Fibroblast of skin of right biceps (primary cell): ENCODE data around the gene FTL.

Source experiments
- DNase-seq: peaks from one replicate; pipeline ENCODE4 v3.0.0-alpha.2; 2013

Gene FTL

DNA sequence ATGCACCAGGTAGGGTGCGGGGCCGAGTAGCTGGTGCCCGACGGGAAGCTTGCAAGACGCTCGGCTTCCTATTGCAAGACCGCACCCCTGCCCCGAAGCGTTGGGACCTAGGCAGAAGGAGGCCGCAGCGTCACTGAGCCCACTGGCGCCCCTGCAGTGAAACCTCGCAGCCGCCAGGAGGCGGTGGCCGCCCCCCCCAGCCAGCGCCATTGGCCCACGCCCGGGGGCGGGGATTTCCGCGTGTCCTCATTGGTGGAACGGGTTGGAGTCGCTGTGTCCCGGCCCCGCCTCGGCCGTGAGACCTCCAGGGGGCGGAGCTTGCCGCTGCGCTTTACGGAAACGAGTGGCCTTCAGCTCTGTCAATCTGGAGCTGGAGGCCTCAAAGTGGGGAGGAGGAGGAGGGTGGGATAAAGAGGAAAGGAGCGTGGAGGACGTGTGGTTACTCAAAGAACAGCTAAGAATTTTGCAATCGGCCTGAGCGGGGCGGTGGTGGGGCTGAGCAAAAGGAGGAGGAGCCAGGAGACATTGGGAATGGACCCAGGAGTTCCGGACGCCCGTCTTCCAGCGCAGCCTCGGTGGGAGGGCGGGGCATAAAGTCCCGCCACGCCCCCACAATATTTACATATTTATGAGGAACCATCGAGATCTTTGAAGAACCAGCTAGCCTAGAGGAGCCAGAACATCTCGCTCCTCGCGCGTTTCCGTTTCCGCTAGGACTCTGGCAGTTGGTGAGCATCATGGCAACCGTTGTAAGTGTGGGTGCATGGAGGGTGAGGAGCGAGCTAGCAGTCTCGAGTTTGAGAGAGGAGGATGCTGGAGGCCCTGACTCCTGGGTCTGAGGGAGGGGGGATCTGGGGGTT lies 28.3 kb downstream of the FTL start, which contains the start of the genes GYS1 and RUVBL2:
Gene GYS1, minus strand, starts transcription at position 135 of the 860 bp plus-strand sequence. CDS start 197 bp downstream, outside the sequence.
Gene RUVBL2, plus strand, starts transcription at position 713 of the 860 bp plus-strand sequence. Its CDS starts 25 bp downstream, at position 738.
- peak; percentile 100 for DNase-seq

DNA sequence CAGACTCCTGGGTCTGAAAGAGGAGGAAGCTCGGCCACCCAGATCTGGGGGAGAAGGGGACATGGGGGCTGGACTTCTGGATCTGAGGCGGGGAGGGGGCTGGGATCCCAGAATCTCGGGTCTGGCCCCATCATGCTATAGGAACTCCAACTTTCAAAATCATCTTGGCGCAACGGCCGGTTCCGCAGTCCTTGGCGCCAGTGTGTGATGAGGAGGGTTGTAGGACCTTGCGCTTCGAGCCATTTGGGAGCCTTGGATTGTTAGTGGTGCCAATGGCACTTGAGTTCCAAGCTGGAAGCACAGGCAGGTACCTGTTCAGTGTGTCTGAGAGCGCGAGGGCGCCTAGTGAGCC lies 28.9 kb downstream of the FTL start:
- no peak for DNase-seq

GRCh38 chr19:48997972-48998371 lies 32.9 kb downstream of the FTL start:
- DNase-seq = peak; percentile 60

- DNase-seq = peak; percentile 67
These were observed 34.6 kb downstream of the FTL start for GRCh38 chr19:48999481-49000325.

GRCh38 chr19:49004133-49004532 lies 39.0 kb downstream of the FTL start:
- no peak for DNase-seq

GRCh38 chr19:49004964-49005614 lies 40.0 kb downstream of the FTL start:
- DNase-seq = no peak

- DNase-seq = no peak
These were observed 41.8 kb downstream of the FTL start for GRCh38 chr19:49006905-49007304.

DNA sequence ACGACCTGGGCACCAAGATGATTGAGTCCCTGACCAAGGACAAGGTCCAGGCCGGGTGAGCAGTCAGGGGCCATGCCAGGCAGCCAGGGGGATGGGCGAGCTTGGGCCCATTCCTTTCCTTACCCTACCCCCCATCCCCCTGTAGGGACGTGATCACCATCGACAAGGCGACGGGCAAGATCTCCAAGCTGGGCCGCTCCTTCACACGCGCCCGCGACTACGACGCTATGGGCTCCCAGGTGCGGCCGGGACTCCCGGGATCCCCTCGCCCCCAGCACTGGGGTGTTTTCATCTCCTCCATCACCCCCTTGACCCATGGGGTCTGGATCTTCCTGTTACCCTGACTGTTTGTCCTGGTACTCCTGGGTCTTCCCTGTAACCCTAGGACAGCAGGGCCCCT lies 44.7 kb downstream of the FTL start:
- DNase-seq = no peak

GRCh38 chr19:49010453-49010852 lies 45.3 kb downstream of the FTL start:
- DNase-seq = no peak

- no peak for DNase-seq
These were observed 46.1 kb downstream of the FTL start for GRCh38 chr19:49011194-49011593.

GRCh38 chr19:49014123-49014869 lies 49.2 kb downstream of the FTL start:
- no peak for DNase-seq

DNA sequence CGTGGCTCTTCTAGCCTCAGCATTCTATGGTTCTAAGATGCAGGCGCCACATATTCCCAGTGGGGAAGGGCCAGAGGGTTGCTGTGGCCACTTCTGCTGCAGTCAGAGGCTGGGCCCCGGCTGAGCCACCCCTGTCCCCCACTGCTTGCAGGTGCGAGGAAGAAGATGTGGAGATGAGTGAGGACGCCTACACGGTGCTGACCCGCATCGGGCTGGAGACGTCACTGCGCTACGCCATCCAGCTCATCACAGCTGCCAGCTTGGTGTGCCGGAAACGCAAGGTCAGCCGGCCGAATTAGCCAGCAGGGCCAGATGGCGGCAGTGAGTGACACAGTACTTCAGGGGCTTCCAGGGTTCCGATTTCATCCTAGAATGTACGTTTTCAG lies 49.8 kb downstream of the FTL start:
- no peak for DNase-seq

DNA sequence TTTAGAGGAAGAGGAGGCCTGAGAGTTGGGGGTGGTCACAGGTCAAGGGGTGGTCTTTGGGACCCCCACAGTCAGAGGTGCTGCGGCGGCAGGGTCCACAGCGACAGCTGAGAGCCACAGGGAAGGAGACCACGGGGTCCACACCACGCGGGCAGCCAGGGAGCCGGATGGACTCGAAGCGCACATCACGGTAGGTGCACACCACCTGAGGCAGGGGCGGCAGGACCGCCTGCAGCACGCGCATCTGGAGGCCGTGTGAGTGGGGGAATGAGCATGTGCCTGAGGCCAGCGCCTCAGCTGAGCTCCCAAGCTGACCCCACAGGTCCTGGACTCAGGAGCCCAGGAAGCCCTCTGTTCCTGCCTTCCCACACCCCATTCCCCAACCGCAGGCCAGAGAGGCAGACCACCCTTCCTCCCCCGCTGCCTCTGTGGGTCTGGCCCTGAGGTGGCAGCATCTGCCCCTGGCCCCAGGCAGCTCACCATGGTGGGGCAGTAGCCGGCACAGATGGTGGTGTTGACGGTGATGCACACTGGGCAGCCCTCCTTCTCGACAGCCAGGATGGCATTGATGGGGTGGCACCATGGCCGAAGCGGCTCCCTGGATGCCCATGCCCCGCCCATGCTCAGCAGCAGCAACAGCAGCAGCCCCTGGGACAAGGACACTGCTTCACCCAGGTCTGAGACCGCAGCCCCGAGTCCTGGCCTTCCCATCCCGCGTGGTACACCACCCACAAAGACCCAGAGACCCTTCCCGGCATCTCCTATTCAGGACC lies 51.1 kb downstream of the FTL start:
- no peak for DNase-seq
